A549 treated with AZD9567 at 1 μM for 4 hours (cell line): ENCODE measurements around the gene TNFRSF8. TPM values are rescaled to one million over a fixed set of nuclear protein-coding genes. Genes with fewer than 3 reads are reported as not detected.

Experiments
- total RNA-seq: library from RNA; stranded (reverse); fragments of 200-300 nt; extraction: Qiagen RNA extraction; gene quantifications from 5 replicates; pipeline ENCODE4 v1.2.3, GENCODE V29; 2022; ENCODE audit not compliant: insufficient read depth

The TNFRSF8 gene
- total RNA-seq: 0.06 to 0.13 TPM (median 0.09 TPM) in 4 of 5 replicates, not detected in the other

DNA sequence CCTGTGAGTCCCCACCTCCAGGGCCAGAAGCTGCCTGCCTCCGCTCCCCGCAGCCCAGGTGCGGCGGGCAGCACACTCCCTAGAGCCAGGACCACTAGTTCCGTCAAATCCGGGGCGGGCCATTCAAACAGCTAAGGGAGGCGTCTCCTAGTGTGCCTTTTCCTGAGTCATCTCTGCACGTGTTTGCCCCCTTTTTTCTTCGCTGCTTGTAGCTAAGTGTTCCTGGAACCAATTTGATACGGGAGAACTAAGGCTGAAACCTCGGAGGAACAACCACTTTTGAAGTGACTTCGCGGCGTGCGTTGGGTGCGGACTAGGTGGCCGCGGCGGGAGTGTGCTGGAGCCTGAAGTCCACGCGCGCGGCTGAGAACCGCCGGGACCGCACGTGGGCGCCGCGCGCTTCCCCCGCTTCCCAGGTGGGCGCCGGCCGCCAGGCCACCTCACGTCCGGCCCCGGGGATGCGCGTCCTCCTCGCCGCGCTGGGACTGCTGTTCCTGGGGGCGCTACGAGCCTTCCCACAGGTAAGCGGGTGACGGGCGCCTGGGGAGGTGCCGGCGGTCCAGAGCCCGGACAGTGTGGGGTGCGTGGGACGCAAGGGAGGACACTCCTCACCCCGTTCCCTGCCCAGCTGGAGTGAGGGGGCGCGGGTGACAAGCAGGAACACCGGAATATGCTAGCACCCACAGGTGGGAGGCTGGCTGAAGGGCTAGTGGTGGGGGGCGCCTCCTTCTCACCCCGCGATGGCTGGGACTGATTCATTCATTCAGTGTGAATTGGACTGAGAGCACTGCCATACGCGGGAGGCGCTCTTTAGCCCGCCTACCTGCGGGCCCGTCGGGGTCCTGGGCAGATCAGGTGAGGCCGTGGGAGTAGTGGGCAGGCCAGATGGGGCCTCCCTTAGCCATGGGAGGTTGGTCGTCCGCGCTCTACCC is at the start of gene TNFRSF8:
Gene TNFRSF8, plus strand, starts transcription at position 163 of the 932 bp plus-strand sequence. Its CDS starts 296 bp downstream, at position 459.

GRCh38 chr1:12166834-12167492 is 103.9 kb downstream of the TNFRSF8 start, which contains the start of gene TNFRSF1B:
Gene TNFRSF1B (plus strand): TSS chr1:12166991. CDS start chr1:12167092, 101 bp downstream.

Other genes starting within 250 kb of the TNFRSF8 start
- gene NPPA, start 215.5 kb upstream of the TNFRSF8 start, total RNA-seq: not detected in 5 replicates
- gene NPPB, start 204.4 kb upstream of the TNFRSF8 start, total RNA-seq: 0.13 to 0.39 TPM in 2 of 5 replicates, not detected in the others
- 37.6 to 48.8 TPM (median 47.3 TPM) in 5 replicates for gene KIAA2013, start 136.9 kb upstream of the TNFRSF8 start, total RNA-seq
- gene PLOD1, start 128.6 kb upstream of the TNFRSF8 start, total RNA-seq: 62.9 to 82.2 TPM (median 81.5 TPM) in 5 replicates
- 31.7 to 41.6 TPM (median 32.9 TPM) in 5 replicates for gene MFN2, start 82.9 kb upstream of the TNFRSF8 start, total RNA-seq
- 14.5 to 18.1 TPM (median 15.6 TPM) in 5 replicates for gene MIIP, start 43.8 kb upstream of the TNFRSF8 start, total RNA-seq
- gene TNFRSF1B, start 103.7 kb downstream of the TNFRSF8 start, total RNA-seq: 0.22 to 0.42 TPM (median 0.29 TPM) in 4 of 5 replicates, not detected in the other
- gene VPS13D, start 166.7 kb downstream of the TNFRSF8 start, total RNA-seq: 5.2 to 7.2 TPM (median 5.9 TPM) in 5 replicates